Hematopoietic multipotent progenitor cell treated with erythropoietin and hydrocortisone succinate and interleukin-3 and kit ligand, for 17 days (in vitro differentiated cells): Measurements from ENCODE around the gene PRKRA.
"Not testable (repeated sequence)": the region's sequence is repeated elsewhere in the genome, so short reads cannot be mapped to it uniquely, and the experiment has no call there.

ENCODE experiments used
- DNase-seq: peaks from one replicate; pipeline ENCODE4 v3.0.0-alpha.2; 2015; ENCODE audit warnings: low spot score

The PRKRA gene

DNA sequence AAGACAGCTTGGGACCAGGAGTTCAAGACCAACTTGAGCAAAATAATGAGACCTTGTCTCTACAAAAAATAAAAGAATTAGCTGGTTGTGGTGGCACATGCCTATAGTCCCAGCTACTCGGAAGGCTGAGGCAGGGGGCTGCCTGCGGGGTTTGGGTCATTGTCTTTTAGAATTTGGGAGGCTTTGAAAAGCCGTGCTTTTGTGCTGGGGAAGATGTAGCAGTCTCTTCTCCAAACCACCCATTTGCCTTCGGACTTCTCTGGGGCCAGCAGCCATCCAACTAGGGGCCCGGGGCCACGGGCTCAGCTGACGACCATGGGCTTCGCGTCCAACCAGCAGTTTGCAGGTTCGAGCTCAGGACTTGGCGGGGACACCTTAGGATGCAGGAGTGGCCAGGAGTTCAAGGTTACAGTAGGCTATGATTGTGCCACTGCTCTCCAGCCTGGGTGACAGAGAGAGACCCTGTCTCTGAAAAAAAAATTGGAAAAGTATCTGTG is 6.5 kb upstream of the PRKRA start:
- no peak for DNase-seq

DNA sequence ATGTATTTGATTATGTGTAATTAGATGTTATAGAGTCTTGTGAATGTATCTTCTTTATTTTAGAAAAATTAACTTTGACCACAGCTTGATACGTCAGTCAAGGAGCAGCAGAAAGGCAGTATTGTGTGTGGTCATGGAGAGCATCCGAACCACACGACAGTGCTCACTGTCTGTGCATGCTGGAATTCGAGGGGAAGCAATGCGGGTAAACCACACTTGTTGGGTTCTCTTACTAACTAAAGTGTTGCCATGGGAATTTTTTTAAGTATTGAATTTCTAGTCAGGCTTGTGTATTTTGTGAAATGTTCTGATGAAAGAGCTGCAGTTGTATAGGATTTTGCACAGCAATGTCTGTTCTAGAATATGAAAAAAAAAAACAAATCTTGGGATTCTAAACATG is 5.0 kb upstream of the PRKRA start:
- no peak for DNase-seq

GRCh38 chr2:178452870-178453269 is 1.9 kb upstream of the PRKRA start:
- no peak for DNase-seq

DNA sequence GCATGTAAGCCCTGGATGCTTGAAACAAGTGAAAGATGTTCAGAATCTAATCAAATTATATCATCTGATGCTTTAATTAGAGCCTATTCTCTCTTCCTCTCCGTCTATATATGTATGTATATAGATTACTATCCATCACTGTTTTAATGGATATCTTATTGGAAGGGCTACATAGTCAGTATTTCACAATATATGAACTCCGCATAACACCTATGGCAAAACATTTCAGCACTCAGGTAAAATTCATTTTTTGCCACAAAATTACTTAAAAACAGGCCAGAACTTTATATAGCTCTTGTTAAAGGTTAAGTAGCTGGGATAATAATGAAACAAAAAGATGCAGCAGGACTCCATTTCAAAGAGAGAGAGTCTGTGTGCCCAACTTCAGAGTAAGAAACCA is 1.4 kb upstream of the PRKRA start:
- DNase-seq, result no peak

GRCh38 chr2:178450524-178450773 is 526 bp downstream of the PRKRA start:
- no peak for DNase-seq

- DNase-seq, result no peak
Measured at GRCh38 chr2:178449700-178450523, 1.1 kb downstream of the PRKRA start.

- DNase-seq, result no peak
Measured at GRCh38 chr2:178448968-178449661, 1.9 kb downstream of the PRKRA start.

DNA sequence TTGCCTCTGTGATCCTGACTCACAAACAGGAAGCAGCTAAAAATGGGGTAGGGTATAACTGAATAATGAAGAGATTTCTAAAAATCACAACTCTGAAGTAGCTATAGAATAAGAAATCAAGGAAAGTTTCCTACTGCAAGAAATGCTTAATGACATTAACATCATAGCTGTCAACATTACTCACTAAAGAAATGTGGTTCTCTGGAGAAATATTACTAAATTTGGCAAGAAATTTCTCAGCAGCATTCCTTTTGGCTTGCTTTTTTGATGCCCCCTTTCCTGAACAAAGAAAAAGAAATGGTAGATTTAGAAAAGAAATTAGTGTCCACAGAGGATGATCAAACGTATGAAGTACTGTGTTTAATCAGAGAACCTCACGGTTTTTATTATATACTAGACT is 9.5 kb downstream of the PRKRA start:
- no peak for DNase-seq

- no peak for DNase-seq
Measured at GRCh38 chr2:178436662-178437061, 14.3 kb downstream of the PRKRA start.

DNA sequence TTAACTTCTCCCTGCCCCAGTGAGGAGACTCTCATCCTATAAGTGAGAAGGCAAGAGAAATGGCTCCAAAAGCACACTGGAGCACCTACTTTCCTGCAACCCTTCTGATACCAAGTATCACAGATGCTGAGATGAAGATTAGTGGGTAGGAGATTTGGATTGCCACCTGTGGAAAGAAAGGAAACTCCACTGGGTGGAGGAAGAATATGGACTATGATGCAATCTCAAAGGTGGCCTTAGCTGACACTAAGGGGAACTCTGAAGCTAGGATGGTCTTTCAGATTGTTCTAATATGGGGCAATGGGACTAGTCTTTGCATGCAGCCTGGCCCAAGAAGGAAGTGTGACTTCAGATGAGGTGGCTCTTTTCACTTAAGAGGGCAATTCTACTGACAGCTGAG is 21.6 kb downstream of the PRKRA start:
- no peak for DNase-seq

DNA sequence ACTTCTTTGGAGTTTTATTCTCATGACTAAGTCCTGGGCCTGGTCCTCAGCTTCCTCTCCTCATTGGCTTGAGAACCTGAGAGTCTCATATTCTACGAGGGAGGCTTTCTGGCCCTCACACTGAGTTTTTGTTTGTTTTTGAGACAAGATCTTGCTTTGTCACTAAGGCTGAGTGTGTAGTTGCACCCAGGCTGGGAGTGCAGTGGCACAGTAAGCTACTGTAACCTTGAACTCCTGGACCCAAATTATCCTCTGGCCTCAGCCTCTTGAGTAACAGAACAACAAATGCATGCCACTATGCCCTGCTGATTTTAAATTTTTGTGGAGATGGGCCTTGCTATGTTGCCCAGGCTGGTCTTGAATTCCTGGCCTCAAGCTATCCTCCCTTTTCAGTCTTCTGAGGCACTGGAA is 22.6 kb downstream of the PRKRA start:
- no peak for DNase-seq

- DNase-seq, result no peak
Measured at GRCh38 chr2:178427458-178427857, 23.5 kb downstream of the PRKRA start.

DNA sequence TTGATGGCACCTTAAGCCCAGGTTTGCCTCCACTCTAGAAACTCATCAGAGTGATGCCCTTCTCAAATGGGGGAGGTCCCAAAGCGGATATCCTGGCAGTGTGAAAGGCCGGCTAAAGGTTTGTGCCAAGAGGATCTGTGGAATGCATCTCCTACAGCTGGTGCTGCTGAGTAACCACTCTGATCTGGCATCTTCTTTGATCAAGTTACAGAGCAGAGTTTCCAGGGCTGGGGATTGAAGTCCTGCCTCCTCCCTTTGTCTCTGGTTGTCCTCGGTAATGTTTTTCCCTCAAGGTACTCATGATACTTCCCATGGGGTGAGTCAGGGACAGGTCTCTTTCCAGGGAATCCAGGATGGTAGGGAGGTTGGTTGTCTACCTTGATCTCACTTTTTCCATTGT is 24.6 kb downstream of the PRKRA start:
- no peak for DNase-seq

GRCh38 chr2:178425255-178425827 is 25.6 kb downstream of the PRKRA start:
- DNase-seq, result no peak

GRCh38 chr2:178423746-178424145 is 27.2 kb downstream of the PRKRA start:
- DNase-seq, result not testable (repeated sequence)

GRCh38 chr2:178422097-178422496 is 28.9 kb downstream of the PRKRA start:
- DNase-seq, result no peak

- DNase-seq, result no peak
Measured at GRCh38 chr2:178420463-178420999, 30.4 kb downstream of the PRKRA start.

DNA sequence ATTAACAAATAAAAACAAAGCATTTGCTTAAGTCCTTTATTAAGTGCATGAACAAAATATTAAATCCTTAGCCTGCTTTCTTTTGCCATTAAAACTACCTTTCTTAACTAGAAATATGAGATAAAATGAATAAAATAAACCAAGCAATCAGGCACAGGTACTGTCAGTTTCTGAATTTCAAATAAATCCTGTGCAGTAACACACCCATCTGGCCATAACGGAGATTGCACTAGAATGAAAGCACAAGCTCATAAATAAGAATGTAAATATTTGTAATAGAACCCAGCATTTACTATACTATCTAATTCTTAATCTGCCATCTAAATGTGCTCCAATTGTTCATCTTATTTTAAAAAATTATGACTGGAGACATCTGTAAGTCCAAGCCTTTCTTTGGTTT is 31.9 kb downstream of the PRKRA start:
- DNase-seq, result no peak

DNA sequence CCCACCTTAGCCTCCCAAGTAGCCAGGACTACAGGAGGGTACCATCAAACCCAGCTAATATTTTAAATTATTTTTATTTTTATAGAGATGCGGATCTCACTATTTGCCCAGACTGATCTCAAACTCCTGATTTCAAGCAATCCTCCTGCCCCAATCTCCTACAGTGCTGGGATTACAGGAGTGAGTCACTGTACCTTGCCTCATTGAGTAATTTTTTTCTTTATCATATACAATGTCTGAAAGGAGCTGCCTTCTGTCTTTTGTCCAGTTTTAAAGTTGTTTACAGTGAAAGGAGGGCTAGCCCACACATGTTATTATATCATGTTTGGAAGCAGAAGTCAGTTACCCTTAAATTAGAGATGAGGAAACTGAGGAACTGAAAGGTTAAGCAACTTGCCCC is 32.5 kb downstream of the PRKRA start:
- no peak for DNase-seq

- DNase-seq, result no peak
Measured at GRCh38 chr2:178417916-178418315, 33.1 kb downstream of the PRKRA start.

GRCh38 chr2:178415979-178416378 is 35.0 kb downstream of the PRKRA start:
- DNase-seq, result no peak

GRCh38 chr2:178414266-178415247 is 36.4 kb downstream of the PRKRA start:
- DNase-seq, result peak; percentile 81
